ENCODE data around the gene ATIC.

The ATIC gene

DNA sequence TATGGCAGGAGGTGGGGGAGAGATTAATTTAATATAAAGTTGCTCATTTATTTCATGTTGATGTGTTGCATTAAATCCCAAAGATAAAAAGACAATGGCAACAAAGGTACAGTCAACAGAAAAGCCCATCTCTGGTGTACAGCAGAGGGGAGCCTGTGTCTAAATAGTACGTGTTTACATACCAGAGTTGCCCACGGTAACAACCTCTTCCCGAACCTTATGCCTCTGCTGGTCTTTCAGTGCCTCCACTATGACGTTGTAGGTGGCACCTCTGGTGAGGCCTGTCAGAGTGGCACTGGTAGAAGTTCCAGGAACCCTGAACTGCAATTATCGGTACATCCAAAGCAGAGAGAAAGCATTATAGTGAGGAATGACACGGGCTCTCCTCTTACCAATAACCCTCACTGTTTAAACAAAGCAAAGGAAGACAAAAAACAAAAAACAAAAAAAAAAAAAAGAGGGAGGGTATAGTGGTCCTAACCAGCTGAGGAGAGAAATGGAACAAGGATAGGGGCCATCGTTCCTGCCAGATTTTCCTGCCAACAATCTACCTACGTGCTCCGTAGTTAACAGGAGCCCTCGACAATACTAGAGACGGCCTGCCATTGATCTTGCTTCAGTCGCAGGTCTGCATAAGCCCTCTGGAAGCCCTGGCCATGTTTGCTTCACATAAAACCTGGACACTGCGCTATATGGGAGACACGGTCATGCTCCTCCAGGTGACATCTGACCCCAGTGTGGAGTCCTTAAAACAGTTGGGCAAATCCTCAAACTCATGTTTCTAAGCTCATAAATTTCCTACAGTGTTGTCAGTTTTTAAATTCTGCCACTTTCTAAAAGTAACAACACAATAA lies 58.5 kb downstream of the ATIC start:
- TF ChIP-seq, protein P1, sequence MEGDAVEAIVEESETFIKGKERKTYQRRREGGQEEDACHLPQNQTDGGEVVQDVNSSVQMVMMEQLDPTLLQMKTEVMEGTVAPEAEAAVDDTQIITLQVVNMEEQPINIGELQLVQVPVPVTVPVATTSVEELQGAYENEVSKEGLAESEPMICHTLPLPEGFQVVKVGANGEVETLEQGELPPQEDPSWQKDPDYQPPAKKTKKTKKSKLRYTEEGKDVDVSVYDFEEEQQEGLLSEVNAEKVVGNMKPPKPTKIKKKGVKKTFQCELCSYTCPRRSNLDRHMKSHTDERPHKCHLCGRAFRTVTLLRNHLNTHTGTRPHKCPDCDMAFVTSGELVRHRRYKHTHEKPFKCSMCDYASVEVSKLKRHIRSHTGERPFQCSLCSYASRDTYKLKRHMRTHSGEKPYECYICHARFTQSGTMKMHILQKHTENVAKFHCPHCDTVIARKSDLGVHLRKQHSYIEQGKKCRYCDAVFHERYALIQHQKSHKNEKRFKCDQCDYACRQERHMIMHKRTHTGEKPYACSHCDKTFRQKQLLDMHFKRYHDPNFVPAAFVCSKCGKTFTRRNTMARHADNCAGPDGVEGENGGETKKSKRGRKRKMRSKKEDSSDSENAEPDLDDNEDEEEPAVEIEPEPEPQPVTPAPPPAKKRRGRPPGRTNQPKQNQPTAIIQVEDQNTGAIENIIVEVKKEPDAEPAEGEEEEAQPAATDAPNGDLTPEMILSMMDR (IDR thresholded peaks at IDR 0.05; ENCODE audit: low read depth, low read length) = no peak
- Histone ChIP-seq H3K4me3 (ENCODE audit: low read depth, low read length) (no peak overlapping the region), H3K9me3 (ENCODE audit: severe bottlenecking) (no peaks in the 10 kb centered on the region), H3K36me3 (no peaks in the 10 kb centered on the region), H3K27ac (no peak overlapping the region), H3K27me3 (ENCODE audit: insufficient read depth, low read depth, severe bottlenecking) (no peaks in the 10 kb centered on the region)
- DNase-seq = no peak

DNA sequence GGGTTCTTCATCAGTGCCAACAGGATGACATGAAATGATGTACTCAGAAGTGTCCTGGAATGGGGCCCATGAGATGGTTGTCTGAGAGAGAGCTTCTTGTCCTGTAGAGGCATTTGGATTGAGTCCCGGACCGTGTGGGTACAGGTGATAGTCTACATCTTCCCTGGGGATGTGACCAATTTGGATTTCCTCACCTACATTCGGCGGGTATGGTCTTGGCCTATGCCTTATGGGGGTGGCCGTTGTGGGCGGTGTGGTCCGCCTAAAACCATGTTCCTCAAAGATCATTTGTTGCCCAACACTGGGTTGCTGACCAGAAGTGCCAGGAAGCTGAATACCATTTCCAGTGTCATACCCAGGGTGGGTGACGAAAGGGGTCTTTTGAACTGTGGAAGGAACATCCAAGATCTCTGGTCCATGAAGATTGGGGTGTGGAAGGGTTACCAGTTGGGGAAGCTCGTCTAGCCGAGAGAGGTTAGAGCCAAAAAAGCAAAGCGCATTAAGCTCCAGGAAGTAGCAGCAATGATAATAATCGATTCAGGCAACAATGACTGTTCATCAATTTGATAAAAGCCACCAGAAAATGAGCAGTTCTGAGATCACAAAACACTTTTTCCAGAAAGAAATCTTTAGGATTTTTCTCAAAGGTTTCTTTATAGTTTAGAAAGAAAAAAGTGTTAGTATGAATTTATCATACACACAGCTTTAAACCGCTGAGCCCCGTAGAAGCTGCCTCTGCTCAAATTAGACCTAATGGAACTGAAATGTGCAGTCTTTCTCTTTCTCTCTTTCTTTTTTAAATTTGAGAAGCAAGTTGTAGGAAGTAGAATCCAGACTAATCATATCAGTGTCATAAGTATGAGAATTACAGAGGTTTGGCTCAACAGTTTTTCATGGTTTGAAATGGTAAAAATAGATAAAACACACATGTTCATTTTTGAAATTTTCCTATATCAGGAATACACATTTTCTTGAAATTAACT lies 60.3 kb downstream of the ATIC start:
- Histone ChIP-seq H3K4me3 (ENCODE audit: low read depth, low read length) (no peak overlapping the region), H3K27me3 (ENCODE audit: insufficient read depth, low read depth, severe bottlenecking) (no peaks in the 10 kb centered on the region), H3K27ac (no peak overlapping the region), H3K36me3 (no peaks in the 10 kb centered on the region), H3K9me3 (ENCODE audit: severe bottlenecking) (no peaks in the 10 kb centered on the region)
- TF ChIP-seq, protein P1 (IDR thresholded peaks at IDR 0.05; ENCODE audit: low read depth, low read length) = no peak
- no peak for DNase-seq

GRCh38 chr2:215372968-215373649 lies 61.2 kb downstream of the ATIC start:
- TF ChIP-seq, protein P1 (IDR thresholded peaks at IDR 0.05; ENCODE audit: low read depth, low read length) = no peak
- Histone ChIP-seq H3K27me3 (ENCODE audit: insufficient read depth, low read depth, severe bottlenecking) (no peaks in the 10 kb centered on the region), H3K36me3 (no peaks in the 10 kb centered on the region), H3K9me3 (ENCODE audit: severe bottlenecking) (no peaks in the 10 kb centered on the region), H3K27ac (no peak overlapping the region), H3K4me3 (ENCODE audit: low read depth, low read length) (no peak overlapping the region)
- no peak for DNase-seq

GRCh38 chr2:215374002-215374401 lies 62.1 kb downstream of the ATIC start:
- no peaks in the 10 kb centered on the region for H3K9me3 ChIP-seq (ENCODE audit: severe bottlenecking)
- TF ChIP-seq, protein P1 (IDR thresholded peaks at IDR 0.05; ENCODE audit: low read depth, low read length) = no peak
- no peaks in the 10 kb centered on the region for H3K27me3 ChIP-seq (ENCODE audit: insufficient read depth, low read depth, severe bottlenecking)
- H3K4me3 ChIP-seq (ENCODE audit: low read depth, low read length) = no peak overlapping the region
- DNase-seq = no peak
- no peak overlapping the region for H3K27ac ChIP-seq
- H3K36me3 ChIP-seq = no peaks in the 10 kb centered on the region

- Histone ChIP-seq H3K36me3 (no peaks in the 10 kb centered on the region), H3K4me3 (ENCODE audit: low read depth, low read length) (no peak overlapping the region), H3K27me3 (ENCODE audit: insufficient read depth, low read depth, severe bottlenecking) (no peaks in the 10 kb centered on the region), H3K27ac (no peak overlapping the region), H3K9me3 (ENCODE audit: severe bottlenecking) (no peaks in the 10 kb centered on the region)
- no peak for DNase-seq
- TF ChIP-seq, protein P1 (IDR thresholded peaks at IDR 0.05; ENCODE audit: low read depth, low read length) = no peak
These were observed 63.0 kb downstream of the ATIC start for GRCh38 chr2:215374642-215375466.
